Activated T-cell treated with anti-CD3 and anti-CD28 coated beads, Interleukin-2, amount 50 U/mL, for 1 hour (primary cell): ENCODE measurements around the gene RAD18.

Source experiments
- DNase-seq: peaks from one replicate; pipeline ENCODE4 v3.0.0-alpha.2; 2020

The RAD18 gene, protein sequence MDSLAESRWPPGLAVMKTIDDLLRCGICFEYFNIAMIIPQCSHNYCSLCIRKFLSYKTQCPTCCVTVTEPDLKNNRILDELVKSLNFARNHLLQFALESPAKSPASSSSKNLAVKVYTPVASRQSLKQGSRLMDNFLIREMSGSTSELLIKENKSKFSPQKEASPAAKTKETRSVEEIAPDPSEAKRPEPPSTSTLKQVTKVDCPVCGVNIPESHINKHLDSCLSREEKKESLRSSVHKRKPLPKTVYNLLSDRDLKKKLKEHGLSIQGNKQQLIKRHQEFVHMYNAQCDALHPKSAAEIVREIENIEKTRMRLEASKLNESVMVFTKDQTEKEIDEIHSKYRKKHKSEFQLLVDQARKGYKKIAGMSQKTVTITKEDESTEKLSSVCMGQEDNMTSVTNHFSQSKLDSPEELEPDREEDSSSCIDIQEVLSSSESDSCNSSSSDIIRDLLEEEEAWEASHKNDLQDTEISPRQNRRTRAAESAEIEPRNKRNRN

DNA sequence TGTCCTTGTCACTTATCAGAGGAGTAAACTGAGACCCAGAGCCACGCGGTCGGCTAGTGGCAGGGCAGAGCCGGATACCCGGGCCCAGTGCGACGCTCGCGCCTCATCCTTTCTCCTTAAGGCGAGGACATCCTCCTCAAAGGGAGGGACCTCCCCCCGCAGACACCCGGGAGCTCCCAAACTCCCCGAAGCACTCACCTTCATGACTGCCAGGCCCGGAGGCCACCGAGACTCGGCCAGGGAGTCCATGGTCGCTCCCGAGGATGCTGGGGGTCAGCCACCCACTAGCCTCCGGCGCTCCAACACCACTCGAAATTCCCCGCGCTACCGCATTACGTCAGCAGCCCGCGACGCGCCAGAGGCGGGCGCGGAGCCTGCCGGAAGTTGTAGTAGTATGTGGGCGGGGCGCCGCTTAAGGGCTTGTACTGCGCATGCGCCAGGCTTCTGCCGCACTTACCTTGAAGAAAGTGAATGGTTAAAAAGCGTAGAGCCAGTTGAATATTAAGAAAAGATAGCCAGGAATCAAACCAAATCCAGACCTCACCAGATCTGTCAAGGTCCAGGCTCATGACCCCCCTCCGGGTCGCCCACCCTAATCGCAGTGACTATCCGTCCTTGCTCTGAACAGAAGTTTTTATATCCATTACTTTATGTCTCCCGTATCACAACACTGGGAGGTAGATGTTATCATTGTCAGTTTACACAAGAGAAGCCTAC lies at the start of gene RAD18:
RAD18 (minus strand) TSS at position 336 of the 717 bp plus-strand sequence; CDS start at position 249, 87 bp downstream.
- peak; percentile 94 for DNase-seq

DNA sequence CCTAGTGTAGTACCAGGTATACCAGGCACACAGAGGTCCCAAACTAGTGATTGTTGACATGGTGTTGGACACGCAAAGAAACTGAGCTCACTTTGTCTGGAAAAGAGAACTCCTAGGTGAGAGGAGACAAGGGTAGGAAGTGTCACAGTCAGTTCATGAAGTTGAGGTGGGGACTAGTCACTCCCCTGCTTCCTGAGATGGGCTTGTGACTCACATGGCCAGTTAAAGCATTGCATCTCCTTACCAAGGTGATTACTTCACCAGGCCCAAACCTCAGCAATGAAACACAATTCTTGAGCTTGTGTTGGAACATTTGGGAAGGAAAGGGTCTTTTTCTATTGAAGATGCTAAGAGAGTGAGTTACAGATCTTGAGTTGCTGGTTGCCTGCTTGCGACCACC lies 49.2 kb upstream of the RAD18 start:
- DNase-seq = no peak

DNA sequence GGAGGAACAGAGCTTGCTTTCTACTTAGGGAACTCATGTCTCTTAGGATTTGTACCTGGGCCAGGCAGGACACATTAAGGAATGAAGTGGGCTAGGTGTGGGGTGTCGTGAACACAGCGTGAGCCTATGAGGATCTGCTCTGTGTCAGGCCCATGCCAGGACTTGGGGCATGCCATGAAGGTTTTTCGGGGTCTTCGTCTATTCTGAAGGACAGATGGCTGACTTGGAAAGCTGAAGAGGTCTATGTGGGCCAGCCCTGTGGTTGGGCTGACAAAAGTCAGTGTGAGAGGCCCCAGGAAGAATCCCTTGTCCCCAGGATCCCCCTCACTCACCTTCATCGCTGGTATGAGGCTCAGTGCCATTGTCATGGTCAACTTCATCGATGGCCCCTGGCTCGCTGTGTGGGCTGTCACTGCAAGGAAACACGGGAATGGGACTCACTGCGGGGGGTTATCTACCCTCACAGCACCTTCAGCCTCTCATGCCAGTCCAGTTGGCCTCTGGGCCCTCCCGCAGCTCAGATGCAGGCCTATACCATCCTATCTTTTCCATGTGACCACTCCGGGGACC lies 46.8 kb upstream of the RAD18 start:
- DNase-seq = no peak

DNA sequence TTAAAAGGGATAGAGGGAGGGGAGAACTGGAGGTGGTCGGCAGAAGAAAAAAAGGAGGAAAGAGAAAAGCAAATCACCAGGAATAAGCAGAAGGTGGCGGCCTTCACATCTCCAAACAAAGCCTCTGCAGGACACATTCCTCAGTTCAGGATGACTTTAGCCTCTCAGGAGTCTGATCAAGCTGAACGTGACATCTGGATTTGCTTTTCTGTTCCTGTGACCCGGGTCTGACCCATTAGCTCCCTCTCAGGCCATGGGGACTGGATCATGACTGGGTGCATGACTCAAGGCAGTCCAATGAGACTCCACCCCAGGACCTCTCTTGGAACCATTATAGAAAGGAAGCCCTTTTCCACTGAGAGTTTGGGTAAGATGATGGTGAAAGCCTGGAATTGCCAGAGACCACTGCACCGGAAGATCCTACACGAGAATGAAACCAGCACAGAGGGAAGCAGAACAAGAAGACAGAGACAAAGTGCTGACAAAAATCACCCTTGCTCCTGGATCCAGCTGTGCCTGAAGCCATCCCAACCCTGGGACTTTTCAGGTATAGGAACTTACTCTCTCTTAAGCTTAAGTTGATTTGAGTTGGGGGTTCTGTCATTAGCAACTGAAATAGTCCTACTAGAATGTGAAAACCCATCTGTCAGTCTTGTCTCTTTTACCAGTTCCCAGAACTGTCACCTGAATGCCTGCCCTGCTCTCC lies 45.4 kb upstream of the RAD18 start:
- DNase-seq = no peak

DNA sequence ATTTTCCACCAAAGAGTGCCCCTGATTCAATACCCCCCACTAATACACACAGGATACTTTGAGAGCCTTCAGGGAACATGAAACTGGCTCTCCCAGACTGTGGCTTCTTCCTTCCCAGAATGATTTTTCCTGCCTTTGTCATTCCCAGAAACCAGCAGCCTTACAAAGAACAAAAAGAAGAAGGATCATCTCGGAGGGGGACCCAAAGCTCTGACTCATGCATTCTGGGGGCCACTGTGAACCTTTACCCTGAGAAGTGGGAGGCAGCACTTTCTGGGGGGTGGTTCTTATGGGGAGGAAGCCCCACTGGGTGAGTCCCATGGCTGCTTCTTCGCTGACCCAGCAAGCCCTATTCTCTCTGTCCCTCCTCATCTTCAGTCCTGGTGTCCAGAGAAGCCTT lies 44.7 kb upstream of the RAD18 start:
- no peak for DNase-seq

DNA sequence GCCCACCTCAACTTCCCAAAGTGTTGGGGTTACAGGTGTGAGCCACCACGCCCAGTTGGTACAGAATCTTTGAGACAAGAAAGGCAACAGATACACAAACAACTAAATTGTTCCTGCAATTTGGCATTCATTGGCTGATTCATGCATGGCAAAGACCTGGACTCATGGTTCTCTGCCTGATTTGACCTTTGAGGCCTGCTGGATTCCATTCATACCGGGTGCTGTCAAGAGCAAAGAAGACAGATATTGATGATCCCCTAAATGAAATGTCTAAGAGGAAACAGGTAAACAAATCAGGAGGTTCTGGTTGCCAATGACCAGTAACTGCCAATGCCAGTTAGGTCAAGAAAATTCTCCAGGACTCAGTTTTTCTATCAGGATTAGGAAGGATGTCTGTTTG lies 43.9 kb upstream of the RAD18 start:
- no peak for DNase-seq

DNA sequence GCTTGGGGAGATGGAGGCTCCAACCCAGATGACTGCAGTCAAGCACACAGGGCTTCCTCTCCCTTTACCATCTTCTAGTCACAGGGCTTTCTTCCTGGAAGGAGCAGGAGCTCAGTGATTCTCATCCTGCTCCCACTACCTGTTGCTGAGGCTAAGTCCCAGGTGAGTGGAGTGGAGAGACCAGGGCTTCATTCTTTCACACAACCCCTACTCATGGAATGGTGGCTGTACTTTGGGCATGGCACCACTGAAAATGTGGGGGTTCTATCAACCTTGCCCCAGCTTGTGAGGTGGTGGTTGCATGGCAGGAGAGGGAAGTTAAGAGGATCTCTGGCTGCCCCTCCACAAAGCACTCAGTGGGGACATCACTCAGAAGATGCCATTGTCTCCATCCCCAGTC lies 36.8 kb upstream of the RAD18 start:
- DNase-seq = no peak

DNA sequence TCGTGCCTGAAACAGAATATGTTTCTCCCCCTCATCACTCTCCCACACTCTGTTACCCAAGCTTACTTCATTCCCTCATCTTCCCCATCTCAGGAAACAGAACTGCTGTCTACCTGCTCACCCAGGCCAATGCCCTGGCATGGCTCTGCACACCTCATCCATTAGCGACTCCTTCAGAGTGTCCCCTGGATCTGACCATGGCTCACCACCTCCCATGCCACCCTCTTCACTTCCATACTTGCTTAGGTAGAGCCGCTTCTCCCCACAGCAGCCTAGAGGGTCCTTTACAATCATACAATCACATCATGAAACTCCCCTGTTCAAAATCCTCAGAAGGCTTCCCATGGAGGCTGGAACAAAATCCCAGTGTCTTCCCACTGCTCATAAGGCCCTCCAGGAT lies 33.9 kb upstream of the RAD18 start:
- DNase-seq = no peak

DNA sequence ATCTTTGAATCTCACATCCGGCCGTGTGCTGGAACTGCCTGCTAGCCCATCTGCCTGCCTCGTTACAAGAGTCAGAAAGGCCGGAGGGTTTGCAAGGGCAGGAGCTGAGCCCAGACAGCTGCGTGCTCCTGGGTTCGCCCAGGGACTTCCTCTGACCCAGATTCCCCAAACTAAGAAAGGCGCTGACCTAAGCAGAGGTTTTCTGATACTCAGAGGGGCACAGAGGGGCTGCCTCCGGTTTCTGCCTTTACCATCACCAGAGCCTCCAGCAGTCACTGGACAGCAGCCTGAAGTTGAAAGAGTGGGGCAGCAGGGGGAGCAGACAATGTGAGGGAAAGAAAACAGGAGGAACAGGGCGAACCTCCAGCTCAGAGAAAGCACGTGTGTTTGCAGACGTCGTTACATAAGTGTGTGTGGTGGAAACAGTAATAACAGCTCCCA lies 33.4 kb upstream of the RAD18 start:
- DNase-seq = no peak

DNA sequence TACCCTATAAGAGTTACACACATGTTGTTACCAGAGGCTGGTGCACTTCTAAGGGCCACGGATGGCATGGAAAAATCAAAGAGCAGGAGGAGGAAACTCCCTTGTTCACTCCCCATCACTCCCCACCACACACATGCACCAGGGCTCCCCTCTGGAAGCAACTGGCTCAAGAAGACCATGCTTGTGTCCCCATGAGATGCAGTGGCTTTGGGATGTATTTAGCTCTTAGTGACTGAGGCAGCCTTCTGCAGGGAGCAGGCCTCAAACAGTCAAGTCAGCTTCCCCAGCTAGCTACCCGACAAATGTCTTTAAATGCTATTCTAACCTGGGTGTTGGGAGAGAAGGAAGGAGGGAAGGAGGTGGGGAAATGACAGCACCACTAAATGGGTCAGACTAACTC lies 32.9 kb upstream of the RAD18 start:
- no peak for DNase-seq

DNA sequence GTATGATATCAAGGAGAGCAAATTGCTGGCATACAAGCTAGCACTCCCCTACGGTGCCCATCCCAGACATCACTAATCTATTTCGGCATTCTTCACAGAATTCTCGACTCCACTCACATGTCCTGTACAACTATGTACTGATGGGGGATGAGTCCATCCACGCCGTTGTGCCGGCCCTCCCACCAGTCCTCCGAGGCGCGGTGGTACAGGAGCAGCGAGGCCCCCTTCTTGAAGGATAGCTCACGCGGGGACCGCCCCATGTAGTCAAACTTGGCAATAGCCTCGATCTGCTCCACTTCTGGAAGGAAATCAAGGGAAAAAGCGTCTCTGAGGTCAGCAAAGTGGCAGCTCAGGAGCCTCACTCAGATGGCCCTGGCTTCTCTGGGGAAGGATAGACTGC lies 31.0 kb upstream of the RAD18 start:
- no peak for DNase-seq

DNA sequence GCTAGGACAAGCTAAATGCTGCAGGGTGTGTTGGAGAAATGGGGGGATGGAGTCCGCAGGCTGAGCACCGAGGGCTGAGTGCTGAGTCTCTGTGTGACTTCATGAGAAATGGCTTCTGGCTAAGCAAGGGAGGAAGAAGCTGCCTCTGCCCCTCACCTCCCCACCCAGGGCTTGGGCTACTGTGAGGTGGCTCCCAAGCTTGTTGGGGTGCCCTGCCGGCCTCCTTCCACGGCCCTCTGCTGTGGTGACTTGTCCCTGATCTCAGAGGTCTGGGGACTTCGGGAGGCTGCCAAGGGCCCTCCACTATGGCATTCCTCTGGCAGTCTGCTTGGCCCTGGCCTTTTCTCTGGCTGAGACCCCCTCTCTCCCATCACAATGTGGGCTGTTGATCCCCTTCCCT lies 30.1 kb upstream of the RAD18 start:
- no peak for DNase-seq

DNA sequence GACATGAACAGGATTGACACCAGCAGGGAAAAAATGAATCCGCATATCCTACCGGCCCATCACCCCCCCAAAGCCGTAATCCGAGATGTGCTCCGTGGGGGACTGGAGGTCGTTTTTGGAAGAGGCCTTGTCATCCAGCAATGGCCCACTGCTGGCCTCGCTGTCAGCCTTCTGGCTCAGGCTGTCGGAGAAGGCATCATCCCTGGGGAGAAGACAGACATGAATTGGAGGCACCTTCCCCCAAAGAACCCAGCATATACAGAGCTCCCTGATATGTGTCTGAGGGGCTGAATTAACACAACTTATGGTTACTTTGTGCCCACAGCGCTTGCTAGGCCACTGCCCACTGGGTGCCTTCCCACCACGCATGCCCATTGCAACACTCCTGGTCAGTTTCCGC lies 29.6 kb upstream of the RAD18 start:
- no peak for DNase-seq

DNA sequence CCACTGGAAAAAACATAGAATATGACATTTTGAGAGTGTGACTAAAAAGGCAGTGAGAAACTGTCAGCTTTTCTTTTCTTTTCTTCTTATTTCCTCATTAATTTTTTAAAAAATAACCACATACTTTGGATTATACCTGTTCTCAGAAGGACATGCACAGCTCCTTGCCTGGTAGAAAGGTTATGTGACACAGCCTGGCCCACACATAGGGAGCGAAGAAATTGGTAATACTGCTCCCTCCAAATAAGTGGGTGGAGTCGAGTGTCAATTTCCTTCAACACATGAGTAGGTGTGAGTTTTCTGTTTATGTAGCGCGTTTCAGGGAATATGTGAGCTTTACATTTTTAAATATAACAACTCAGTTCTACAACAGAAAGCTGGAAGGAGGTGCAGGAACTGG lies 28.9 kb upstream of the RAD18 start:
- no peak for DNase-seq

DNA sequence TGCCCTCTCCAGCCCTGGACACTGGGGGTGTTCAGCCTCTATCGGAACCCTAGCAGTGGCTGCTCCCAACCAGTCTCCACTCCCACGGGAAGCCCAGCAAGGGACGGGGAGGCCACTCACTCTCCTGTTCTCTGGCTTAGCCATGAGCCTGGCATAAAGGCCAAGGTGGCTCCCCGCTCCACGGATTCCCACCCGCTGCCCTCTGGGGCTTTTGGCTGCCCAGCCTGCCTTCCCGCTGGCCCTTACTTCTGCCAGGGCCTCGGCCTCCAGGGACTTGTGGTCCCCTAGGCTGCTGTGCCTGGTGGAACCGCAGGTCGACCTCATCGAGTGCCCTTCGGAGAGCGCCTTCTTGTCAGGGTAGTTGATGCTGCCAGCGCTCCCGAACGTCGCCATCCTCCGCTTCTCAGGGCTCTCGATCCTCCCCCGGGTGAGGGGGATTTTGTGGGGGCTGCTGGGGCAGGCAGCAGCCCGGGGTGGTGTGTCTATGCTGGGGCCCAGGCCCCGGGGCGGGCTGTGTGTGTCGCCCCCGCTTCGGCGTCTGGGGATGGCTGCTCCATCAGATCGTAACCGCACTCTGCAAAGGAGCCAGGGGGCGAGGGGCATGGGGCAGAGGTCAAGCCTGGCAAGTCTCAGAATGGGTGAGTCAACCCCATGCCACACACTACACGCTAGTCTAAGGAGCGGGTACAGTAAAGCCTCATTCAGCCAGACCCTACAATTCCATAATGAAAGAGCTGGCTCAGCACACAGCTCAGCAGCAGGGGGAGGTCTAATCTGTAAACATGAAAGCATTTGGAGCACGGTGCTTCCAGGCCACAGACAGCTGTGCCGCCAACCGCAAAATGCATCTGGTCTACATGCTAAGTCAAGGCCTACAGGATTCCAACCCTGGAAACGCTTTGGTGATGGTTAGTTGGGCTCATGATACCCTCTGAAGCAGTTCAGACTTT lies 27.3 kb upstream of the RAD18 start:
- no peak for DNase-seq

DNA sequence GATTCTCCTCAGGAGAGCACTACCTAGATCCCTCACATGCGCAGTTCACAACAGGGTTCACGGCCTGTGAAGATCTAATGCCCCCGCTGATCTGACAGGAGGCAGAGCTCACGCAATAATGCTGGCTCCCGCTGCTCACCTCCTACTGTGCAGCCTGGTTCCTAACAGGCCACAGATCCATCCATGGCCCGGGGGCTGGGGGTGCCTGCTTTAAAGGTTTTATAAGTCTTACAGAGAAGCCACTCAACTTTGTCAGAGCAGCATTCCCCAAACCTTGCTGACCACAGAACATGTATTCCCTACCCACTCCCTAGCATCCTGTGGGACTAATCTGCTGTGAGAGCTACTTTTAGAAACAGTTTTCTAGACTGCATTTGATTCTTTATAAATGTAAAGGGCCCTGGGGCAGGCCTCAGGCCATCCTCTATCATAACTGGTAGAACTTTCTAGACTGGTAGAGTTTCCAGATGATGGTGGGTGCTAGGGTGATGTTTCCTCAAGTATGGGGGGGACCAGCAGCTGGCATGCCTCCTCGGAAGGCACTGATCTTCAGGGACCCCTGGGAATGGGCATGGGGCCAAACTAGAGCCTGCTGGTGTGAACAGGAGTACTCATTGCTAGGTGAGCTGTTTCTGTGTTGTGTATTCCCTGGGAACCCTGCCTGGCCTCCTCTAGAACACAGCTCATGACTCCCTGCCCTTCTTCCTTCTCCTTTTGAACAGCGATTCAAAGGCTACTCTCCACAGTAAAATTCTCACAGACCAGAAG lies 25.7 kb upstream of the RAD18 start:
- no peak for DNase-seq

DNA sequence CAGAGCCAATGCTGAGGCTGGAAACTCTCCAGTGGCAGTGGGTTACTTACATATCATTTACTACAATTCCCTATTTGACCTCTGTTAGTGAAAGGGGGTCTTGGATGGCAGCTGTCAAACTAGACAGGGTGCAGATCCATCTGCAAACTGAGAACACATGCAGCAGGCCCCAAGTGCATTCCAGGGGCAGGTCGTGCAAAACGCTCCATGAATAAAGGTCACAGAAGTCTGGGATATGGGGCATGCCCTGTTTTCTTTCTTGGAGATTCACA lies 25.0 kb upstream of the RAD18 start:
- DNase-seq = no peak

DNA sequence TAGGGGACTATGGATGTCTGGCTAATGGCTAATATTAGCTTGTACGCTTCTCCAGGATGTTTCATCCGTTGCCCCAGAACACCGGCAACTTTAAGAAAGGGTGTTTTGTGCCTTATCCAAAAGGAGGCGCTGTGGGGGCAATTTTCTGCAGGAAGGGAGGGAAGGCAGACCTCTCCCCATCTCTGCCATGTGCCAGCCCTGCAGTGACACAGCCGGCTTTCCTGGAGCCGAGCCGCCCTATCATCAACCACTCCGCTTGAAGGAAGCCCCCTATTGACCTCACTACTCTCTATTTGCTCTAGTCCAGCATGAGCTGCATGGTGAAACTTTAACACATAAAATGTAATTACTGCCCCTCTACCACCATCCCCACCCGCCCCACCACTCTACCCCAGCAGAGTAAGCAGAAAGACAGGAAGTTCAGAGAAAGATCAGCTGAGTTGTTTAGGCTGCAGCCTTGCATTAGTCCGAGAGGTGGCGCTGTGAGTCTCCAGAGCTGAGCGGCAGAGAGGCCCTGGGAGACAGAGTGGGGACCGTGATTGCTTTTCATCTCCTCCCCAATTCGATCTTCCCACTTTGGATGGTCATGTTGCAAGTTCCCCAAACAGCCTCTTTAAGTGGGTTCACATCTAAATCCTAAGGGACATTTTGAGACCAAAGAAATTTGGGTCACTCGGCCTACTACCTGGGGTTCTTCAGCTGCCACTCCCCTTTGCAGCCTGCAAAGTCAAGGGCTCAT lies 24.5 kb upstream of the RAD18 start:
- DNase-seq = peak; percentile 43

DNA sequence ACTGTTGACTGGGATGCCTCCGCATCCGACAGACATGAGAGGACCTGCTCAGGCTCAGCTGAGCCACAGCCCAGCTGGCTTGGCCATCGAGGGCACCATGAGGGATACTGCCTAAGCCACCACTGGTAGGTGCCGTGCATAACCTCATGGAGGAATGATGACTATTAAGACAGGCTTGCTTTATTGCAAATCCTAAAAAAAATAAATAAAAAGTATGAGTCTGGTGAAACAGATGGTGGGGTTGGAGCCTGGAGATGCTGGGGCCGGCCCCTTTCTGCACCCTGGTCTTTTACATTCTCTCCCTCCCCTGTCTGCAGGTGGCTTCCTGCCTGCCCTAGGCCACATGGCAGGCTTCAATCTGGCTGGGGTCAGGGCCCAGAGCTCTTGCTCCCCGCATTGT lies 24.0 kb upstream of the RAD18 start:
- no peak for DNase-seq

DNA sequence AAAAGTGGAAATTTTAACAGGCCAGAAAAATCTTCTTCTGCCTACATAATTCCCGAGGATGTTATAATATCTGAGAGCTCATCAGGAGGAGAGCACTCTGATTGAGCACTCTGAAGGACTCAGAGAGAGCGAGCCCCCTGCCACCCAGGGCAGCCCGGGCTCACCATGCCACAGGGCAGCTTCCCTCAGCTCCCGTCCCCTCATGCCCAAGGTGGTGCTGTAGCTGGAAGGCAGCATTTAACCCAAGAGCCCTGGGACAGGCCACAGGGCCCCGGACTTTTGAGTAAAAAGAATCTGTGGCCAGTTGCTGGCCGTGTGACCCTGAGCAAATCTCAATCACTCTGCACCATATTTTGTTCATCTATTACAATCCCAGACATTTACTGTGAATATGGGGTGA lies 23.5 kb upstream of the RAD18 start:
- DNase-seq = no peak

DNA sequence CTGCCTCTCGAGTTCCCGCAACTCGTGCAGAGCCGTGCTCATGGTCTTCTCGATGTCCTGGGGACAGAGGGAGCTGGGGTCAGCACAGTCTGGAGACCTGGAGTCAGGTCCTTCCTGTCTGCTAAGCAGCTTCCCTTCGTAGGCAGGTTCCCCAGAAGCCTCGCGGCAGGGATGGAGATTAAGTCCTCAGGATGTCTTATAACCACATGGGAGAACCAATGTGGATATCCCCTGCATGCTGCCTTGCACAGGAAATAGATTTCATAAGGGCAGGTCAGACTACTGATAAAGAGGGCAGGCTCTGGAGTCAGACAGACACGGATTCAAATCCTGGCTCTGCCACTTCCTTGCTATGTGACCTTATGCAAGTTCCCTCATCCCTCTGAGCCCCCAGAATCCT lies 22.6 kb upstream of the RAD18 start:
- no peak for DNase-seq
